ENCODE measurements around the gene TNFSF11.
A peak's percentile ranks its signal among the peaks of the same experiment; 100 is the strongest.

Gene TNFSF11

GRCh38 chr13:42561752-42562467 lies 12.0 kb upstream of the TNFSF11 start:
- DNase-seq, result no peak

- DNase-seq, result no peak
Observed at GRCh38 chr13:42567906-42568305, 6.0 kb upstream of the TNFSF11 start.

DNA sequence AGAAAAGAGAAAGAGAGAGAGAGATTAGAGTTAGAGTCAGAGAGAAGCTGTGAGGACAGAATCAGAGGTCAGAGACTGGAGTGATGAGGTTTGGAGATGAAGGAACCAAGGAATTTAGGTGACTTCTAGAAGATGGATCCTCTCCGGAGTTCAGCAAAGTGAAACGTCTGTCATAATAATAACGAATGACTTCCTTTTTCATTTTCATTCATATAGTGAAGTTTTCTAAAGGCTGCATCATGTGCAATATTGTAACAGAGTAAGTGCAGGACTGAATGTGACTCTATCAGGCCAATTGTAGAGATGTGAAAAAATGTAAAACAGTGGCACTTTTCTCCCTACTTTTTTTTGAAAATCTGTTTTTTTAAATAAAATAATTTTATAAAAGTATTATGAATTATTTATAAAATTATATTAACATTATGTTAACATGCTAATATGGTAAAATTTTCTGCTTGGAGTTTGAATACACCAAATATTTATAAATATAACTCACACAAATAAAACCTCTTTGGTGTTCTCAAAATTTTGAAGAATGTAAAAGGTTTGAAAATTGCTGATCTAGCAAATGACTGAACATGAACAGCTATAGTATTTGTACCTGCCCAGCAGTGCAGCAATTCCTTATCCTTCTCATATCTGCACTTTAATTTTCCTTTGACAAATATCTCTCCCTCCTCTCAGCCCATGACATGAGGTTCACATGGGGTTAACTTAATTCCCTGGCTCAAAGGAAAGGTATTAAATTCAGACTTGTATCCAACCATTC lies 4.2 kb upstream of the TNFSF11 start:
- no peak for DNase-seq

GRCh38 chr13:42571895-42572294 lies 2.1 kb upstream of the TNFSF11 start:
- DNase-seq, result no peak

GRCh38 chr13:42574435-42575311 lies 721 bp downstream of the TNFSF11 start:
- DNase-seq, result peak; percentile 88

DNA sequence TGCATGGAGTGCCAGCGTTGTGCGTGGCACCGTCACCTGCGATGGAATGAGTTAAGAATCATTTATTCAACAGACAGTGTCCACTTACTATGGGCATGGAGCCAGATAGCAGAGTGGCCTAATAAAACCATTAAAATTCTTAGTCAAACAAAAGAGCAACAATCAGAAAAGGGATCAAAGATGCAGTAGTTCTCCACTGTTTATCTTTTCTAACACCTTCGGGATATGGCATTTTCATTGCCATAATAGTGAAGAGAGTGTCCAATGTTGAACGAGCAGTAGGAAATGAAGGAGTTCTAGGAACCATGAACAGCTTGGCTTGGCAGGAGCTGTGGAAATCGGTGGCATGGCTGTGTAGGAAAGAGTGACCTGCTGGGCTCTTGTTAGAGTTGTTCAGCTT lies 2.0 kb downstream of the TNFSF11 start:
- no peak for DNase-seq

DNA sequence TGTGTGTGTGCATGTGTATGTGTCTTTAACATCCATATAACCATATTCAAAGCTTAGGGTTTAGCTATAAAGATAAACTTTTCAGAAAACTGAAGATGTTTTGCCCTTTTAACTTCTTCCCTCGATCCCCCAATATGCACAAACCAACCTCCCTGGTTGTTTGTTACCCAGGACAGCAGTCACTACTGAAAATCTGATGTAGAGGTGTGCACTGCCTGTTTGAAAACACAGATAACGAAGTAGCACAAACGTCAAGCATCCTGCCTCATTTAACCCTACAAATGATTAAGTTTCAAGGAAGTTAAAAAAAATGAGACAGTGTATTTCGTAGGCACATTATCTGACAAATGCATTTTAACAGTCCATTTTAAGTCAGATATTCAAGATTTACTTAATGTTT lies 3.6 kb downstream of the TNFSF11 start:
- DNase-seq, result no peak

DNA sequence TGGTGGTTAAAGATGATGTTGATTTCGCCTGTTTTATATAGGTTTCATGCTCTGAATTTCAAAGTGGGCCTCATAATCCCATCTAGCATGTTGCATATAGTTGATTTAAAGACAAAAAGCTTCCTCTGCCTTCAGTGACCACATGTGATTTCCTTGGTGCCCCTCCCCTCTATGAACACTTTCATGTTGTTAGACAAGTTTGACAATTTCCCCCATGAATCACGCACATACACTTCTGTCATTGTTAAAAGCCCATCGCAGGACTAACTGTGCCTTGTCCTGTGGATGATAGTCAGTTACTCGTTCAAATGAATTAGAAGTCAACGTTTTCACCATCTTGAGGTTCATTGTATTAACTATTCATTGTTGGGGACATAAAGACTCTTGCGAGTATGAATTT lies 6.7 kb downstream of the TNFSF11 start:
- DNase-seq, result no peak

GRCh38 chr13:42581427-42581826 lies 7.5 kb downstream of the TNFSF11 start:
- no peak for DNase-seq

DNA sequence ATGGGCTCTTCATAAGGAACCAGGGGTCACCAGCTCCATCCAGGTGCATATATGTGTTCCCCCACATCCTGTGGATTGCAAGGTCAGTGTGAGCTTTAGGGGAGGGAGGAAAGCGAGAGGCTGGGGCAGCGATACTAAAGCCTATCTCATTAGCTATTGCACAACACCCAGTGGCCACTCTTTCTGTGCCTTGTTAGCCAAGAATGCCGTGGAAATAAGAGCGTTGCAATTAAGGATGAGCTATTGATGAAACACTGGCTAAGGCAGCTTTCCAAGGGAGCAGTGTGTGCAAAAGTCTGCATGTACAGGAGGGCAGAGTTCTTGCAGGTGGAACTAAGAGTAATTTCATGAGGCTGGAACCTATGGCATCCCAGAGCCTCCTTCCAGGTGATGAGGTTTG lies 17.6 kb downstream of the TNFSF11 start:
- no peak for DNase-seq

DNA sequence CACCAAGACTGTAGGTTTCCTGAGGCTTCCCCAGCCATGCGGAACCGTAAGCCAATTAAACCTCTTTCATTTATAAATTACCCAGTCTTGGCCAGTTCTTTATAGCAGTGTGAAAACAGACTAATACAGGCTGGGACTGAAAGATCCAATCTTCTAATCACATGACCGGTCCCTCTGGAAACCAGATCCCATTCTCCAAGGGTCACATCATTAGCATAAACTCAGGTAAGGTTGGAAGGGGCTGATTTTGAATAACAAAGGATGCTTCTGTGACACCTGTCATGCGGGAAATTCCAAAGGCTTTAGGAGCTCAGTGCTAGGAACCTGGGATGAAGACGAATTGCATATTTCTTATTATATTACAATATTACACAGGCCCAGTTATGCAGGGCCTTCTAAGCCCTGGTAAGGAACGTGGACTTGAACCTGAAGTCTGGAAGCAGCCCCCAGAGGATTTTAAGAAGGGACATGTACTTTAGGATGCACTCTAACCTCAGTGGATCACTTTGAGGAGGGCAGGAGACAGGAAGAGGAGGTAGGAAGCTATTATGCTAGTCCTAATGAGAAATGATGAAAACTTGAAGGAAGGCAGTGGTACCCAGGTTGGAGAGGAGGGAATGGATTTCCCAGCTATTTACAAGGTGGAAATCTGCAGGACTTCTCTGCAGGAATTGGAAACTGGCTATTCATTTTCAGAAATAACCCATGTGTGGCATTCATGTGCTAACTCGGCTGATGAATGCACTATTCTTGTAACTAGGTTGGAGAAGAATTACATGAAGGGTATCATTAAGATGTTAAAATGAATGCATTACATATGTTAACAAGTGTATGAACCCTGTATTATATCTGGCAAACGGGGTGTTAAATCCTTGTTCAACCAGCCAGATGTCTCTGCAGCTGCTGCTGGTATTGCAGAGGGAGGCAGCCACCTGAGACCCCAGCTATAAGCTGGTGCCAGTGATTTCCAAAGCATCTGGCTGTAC lies 19.3 kb downstream of the TNFSF11 start:
- DNase-seq, result no peak

DNA sequence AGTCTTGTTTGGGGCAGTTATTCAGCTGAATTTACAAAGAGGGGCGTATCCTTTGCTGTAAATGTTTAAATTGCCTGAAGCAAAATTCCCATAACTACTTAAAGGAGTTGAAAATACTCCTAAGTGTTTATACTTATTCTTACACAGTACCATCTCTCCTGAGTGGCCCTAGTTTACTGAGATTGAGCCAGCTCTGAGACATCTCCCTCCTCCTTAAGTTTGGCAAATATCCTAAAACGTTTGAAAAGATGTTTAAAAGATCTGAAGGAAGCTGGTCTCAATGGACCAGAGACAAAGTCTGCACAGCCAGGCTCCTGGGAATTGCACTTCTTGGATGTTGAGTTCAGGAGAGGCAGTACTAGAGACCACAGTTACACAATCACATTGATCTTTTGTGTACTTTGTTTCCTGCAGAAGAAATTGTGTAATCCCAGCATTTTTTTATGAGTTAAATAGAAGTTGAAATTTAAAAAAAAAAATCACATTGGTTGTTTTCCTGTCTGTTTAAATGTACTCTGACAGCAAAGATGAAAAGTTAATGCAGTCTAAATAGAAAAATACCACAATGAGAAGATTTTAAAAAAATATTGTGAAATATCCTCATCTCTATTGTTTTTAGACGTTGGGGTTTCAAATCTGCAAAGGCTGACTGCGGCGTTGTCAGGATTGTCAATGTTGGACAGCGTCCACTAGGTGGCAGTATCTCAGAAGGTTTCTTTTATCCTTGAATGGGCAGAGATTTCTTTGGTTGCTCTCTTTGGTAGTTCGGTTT lies 20.7 kb downstream of the TNFSF11 start:
- DNase-seq, result peak; percentile 78

DNA sequence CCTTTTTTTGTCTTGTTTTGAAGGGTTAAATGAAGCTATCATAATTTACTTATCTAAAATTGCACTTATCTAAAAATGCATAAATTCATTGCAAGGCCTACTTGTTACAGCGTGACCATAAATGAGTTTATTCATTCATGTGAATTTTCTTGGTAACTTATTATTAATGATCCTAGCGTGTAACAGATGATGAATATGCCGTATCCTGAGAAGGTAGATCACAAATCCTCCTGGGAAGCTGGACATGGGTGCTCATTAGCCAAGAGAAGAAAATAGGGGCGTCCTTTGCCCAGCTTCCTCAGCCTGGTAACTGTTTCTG lies 21.3 kb downstream of the TNFSF11 start:
- no peak for DNase-seq

GRCh38 chr13:42597505-42597904 lies 23.6 kb downstream of the TNFSF11 start:
- no peak for DNase-seq

DNA sequence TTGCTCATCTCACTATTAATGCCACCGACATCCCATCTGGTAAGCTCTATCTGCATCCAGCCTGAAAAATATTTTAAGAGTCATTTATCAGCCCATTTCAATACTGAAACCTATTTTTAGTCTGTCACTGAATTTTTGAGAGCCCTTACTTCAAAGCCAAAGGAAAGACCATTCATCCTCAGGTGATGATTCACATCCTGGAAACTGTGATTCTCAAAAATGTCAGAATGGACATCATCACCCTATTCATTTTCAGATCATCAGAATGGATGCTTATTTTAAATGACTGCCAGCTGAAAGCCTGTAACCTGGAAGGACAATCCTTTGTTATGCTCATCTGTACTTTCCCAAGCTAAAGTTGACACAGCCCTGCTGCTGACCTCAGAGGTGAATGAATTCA lies 27.0 kb downstream of the TNFSF11 start:
- no peak for DNase-seq

DNA sequence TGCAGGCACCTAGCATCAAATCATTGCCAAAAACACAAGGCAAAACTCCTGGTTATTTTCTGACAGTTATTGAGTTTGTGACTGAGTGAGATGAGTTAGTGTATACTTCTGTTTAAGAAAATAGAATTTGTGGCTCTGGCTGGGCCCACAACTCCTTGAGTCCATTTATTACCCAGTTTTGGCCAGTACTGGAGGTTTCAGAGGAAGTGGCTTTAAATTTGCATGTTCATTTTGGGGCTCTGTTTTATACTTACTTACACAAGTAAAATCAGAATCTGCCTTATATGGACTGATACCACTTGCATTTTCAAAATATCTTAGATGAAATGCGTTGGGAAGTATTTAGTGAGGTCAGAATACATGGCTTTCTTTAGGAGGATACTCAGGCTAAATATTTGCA lies 29.0 kb downstream of the TNFSF11 start:
- DNase-seq, result no peak

- DNase-seq, result no peak
Observed at GRCh38 chr13:42603571-42603970, 29.6 kb downstream of the TNFSF11 start.

- no peak for DNase-seq
Observed at GRCh38 chr13:42607546-42607945, 33.6 kb downstream of the TNFSF11 start.

- no peak for DNase-seq
Observed at GRCh38 chr13:42610649-42611048, 36.7 kb downstream of the TNFSF11 start.

DNA sequence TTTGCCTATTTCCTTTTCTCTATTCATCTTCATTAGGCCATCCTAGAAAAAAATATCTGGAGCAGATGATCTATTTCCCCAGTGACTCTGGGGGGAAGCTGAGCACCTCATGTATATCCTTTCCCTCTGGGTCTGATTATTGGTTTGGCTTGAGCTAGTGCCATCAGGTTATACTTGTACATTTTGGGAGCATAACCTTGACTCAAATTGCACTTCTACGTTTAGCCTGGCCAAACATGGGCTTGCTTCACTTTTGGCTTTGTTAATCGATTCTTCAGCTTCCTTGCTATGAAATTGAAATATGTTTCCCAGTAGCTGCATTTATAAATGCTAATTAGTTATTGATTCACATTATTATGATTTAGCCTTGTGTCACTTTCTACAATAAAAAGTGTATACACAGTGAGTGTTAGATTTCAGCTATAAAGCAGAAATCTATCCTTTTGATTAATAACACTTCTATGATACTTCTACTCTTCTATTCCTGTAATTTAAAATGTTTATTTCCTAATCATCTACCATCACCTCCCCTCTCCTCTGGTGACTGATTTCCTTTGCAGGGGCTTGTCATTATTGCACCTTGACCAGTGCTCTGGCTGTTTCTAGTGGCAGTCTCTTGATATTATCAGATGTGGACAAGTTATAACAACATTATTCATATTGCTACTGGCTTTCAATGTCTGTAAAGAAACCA lies 37.3 kb downstream of the TNFSF11 start:
- DNase-seq, result no peak

All from activated effector memory CD4-positive, alpha-beta T cell treated with anti-CD3 and anti-CD28 coated beads, Interleukin-2, amount 50 U/mL, for 16 hours (primary cell).